ENCODE results near the gene PRDM15.

Gene PRDM15

GRCh38 chr21:41883582-41883981 lies 4.4 kb upstream of the PRDM15 start:
- no peak for DNase-seq

- no peak for DNase-seq
These were observed 1.9 kb upstream of the PRDM15 start for GRCh38 chr21:41881051-41881450.

- DNase-seq: no peak
These were observed 1.0 kb upstream of the PRDM15 start for GRCh38 chr21:41880153-41880552.

GRCh38 chr21:41878831-41879189 lies 334 bp downstream of the PRDM15 start:
- DNase-seq: peak; percentile 85

DNA sequence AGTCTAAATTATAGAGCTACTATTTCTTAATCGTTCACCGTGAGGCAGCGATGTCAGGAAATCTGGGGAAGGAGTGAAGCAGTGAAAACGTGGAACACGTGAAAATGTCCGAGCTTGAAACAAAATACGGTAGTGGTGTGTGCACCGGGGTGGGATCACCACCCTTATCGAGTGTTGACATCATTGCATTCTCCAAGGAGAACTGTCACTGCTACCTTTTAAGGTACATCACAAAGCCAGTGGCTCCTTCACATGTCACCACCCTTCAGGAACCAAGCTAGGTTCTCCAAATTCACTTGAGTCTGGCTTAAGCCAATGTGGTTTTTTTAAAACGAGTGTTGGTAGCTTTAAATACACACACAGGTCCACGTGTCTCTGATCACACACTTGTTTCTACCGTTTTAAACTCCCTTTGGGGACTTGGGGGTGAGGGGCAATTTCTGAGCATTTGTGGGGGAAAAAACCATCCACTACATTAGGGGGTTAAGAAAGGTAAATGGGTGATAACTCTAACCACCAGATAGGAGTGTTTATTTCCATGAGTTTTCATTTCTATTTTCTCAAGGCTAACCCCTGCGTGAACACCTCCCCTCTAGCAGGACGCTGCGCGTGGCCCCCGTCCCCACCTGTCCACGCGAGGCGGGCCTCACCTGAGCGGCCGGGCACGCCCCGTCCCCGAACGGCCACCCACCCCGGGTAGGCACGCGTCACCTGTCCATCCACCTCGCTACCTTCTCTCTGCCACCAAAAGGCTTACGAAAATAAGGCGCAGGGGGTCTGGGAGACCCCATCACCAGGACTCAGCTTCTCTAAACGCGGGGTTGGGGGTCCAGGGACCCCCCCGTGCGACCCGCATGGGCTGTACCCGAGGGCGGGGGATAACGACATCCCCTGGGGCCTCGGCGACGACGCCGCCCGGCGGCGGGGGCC lies 978 bp downstream of the PRDM15 start:
- DNase-seq: peak; percentile 69

GRCh38 chr21:41876928-41877652 lies 2.1 kb downstream of the PRDM15 start:
- no peak for DNase-seq

DNA sequence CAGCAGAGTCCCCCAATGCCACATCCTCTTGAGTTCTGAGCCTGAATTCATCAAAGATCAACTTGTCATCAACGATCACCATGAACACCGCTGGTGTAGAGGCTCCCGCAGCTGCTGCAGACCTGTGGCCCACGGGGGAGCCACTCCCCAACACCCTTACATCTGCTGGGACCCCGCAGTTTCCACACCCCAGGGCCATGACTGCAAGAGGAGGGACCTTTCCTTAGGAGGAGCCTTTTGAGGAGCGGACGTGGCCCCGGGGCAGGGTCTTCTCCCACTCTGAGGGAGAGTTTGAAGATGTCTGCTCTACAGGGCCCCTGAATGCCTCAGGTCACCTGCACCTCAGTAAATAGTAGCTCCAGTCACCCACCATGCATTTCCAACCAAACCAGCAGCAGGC lies 2.7 kb downstream of the PRDM15 start:
- DNase-seq: no peak

DNA sequence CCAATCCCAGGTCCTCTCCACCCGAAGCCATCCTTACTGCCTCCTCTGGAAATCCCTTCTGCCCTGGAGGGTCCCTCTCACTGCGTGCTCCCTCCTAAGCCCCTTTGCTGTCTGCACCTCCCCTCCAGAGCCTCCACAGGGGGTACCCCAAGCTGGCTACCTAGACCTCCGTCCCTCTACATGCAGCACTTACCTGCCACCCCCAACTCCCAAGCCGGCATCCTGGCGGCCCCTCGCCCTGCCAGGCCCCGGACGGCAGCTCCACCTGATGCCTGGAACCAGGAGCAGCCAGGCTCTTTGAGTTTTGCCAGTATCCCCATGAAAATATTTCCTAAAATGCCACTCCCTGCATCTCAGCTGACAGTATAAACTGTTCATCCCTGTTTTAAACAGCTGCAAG lies 4.1 kb downstream of the PRDM15 start:
- no peak for DNase-seq

GRCh38 chr21:41874611-41875010 lies 4.5 kb downstream of the PRDM15 start:
- DNase-seq: no peak

DNA sequence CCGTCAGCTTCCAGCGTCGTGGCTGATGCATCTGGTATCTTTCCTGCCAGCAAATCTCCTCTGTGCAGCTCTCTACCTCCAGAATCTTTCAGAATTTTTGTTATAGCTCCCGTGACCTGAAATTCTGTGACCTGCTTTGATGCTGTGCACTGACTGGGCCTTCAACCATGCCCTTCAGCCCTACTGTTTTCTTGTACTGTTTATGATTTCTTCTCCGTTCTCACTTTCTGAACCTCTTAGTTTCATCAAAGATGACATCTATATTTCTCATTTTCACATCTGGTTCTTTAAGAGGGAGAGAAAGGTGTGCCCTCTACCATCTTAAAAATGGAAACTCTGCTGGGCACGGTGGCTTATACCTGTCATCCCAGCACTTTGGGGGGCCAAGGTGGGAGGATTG lies 5.7 kb downstream of the PRDM15 start:
- DNase-seq: no peak

- DNase-seq: no peak
These were observed 6.1 kb downstream of the PRDM15 start for GRCh38 chr21:41873005-41873404.

GRCh38 chr21:41871293-41872030 lies 7.7 kb downstream of the PRDM15 start:
- DNase-seq: no peak

DNA sequence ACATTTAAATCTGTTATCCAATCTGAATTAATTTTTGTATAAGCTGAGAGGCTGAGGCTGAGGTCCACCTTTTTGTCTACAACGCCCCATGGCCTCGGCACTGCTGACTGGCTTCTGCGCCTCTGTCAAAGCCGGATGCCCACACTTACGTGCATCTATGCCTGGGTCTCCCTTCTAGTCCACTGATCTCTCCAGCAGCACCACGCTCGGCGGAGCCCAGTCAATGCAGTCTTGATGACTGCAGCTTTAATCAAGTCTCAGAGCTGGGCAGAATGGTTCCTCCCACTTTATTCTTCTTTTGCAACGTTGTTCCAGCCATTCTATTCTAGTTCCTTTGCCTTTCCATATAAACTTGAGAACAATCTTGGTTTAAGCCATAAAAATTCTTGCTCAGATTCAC lies 9.4 kb downstream of the PRDM15 start:
- no peak for DNase-seq

DNA sequence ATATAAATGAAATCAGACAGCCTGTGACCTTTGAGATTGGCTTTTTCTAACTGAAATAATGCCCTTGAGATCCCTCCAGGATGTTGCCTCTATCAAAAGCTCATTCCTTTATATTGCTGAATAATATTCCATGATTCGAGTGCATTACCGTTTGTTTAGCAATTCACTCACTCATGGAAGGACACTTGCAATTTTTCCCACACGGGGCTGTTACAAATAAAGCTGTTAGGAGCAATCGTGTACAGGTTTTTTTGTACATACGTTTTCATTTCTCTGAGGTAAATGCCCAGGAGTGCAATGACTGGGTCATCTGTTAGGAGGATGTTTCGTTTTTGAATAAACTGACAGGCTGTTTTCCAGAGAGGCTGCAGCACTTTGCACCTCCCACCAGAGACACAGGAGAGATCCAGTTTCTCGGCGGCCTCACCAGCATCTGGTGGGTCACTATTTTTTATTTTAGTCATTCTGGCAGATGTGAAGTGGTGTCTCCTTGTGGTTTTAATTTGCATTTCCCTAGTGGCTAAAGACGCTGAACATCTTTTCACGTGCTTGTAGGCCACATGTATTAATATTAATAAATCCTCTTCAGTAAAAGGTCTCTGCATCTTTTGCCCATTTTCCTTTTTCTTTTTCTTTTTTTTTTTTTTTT lies 11.0 kb downstream of the PRDM15 start:
- DNase-seq: no peak

GRCh38 chr21:41867313-41867712 lies 11.8 kb downstream of the PRDM15 start:
- DNase-seq: no peak

GRCh38 chr21:41866274-41866809 lies 12.8 kb downstream of the PRDM15 start:
- no peak for DNase-seq

DNA sequence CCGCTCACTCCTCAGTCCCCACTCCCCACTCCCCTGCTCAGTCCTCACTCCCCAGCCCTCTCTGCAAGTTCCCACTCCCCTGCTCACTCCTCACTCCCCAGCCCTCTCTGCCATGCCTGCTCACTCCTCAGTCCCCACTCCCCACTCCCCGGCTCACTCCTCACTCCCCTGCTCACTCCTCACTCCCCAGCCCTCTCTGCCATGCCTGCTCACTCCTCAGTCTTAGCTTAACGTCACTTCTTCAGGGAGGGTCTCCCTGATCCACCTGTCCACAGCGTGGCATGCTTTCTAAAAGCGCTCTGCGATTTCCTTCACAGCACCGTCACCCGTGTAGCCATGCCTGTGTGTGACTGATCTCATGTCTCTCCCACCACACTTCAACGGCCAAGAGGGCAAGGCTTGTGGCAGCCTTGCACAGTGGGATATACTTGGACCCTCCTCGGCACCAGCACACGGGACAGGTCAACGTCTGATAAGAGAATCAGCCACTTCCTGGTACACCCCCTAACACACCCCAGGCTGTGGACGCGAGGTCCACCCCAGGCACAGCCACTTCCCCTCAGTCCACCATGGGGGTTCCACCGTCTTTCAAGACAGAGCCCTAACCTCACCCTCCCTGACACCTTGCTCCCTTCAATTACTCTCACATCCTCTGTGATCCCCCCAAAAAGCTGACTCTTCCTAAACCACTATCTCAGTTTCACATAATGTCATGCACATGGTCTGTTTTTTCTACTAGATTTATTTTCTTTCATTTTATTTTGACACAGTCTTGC lies 14.0 kb downstream of the PRDM15 start:
- DNase-seq: no peak

- DNase-seq: no peak
These were observed 14.7 kb downstream of the PRDM15 start for GRCh38 chr21:41864311-41865001.

DNA sequence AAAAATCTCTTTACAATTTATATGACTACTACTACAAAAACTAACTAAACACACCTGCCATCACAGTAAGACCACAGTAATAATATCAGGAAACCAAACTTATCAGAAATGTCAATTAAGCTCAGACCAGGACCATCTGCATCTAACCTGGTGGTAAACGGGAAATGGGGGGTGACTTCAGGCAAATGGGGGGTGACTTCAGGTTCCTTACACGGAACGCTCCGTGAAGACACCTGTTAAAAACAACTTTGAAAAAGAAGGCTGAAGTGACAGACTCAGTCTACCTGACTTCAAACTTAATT lies 15.8 kb downstream of the PRDM15 start:
- no peak for DNase-seq

DNA sequence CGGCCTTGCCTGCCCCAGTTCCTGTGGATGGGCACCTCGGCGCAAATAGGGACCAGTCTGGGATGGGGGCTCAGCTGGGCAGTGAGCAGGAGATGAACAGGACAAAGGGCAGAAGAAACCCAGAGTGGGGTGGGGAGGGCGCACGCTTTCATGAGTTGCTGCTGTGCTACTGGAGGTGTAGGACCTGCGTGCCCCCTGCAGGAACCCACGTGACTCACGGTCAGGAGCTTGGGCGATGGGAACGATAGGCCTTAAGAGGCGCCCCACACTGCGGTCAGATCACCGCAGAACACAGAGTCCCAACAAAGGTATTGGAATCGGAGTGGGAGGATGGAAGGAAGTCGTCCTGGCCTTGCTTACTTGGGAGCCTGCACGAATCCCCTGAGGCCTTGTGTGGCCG lies 17.2 kb downstream of the PRDM15 start:
- DNase-seq: no peak

DNA sequence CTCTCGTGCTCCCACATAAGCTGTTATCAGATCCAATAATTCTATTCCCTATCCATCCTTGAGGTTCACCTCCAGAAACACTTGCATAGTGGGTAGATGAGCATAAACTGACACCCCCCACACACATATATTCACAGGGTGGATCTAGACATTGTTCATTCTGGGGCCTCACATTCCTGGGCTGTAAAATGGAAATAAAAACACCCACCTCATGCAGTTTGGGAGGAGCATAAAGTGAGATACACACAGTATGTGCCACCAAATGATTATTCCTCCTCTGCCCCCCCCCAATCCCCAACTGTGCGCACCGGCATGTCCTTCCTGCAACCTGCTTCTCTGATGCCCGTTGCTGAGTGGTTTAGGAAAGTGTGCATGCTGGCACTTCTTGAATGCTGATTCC lies 17.9 kb downstream of the PRDM15 start:
- no peak for DNase-seq

Data from activated CD8-positive, alpha-beta memory T cell treated with anti-CD3 and anti-CD28 coated beads, Interleukin-2, amount 50 U/mL, for 48 hours (primary cell).